DMS53 treated with DMSO at 0.1 percent for 48 hours (cell line): ENCODE measurements around the gene ARL1.
"Not testable (repeated sequence)": the region's sequence is repeated elsewhere in the genome, so short reads cannot be mapped to it uniquely, and the experiment has no call there.

Experiments used
- DNase-seq: peaks from one replicate; lab custom pipeline; 2025; ENCODE audit not compliant: unreplicated experiment; lab: John Stamatoyannopoulos, UW

The ARL1 gene

GRCh38 chr12:101407436-101408345 is at the start of gene ARL1:
Gene ARL1 (minus strand): TSS chr12:101407772. CDS start chr12:101407645, 127 bp downstream.
- peak; percentile 85 for DNase-seq

GRCh38 chr12:101455685-101456084 is 48.1 kb upstream of the ARL1 start:
- DNase-seq, result no peak

- DNase-seq, result no peak
These were observed 34.1 kb upstream of the ARL1 start for GRCh38 chr12:101441461-101442224.

- DNase-seq, result no peak
These were observed 31.7 kb upstream of the ARL1 start for GRCh38 chr12:101439236-101439635.

GRCh38 chr12:101436136-101436535 is 28.6 kb upstream of the ARL1 start:
- no peak for DNase-seq

GRCh38 chr12:101430456-101430855 is 22.9 kb upstream of the ARL1 start:
- DNase-seq, result no peak

- no peak for DNase-seq
These were observed 17.0 kb upstream of the ARL1 start for GRCh38 chr12:101424620-101425019.

GRCh38 chr12:101422066-101422465 is 14.5 kb upstream of the ARL1 start:
- DNase-seq, result not testable (repeated sequence)

GRCh38 chr12:101415228-101415627 is 7.7 kb upstream of the ARL1 start:
- DNase-seq, result no peak

GRCh38 chr12:101414533-101415119 is 7.1 kb upstream of the ARL1 start:
- peak; percentile 57 for DNase-seq

GRCh38 chr12:101410169-101410568 is 2.6 kb upstream of the ARL1 start:
- not testable (repeated sequence) for DNase-seq

- DNase-seq, result peak; percentile 49
These were observed 530 bp downstream of the ARL1 start for GRCh38 chr12:101407049-101407435.

GRCh38 chr12:101391181-101391580 is 16.4 kb downstream of the ARL1 start:
- DNase-seq, result not testable (repeated sequence)

GRCh38 chr12:101379149-101379548 is 28.4 kb downstream of the ARL1 start:
- no peak for DNase-seq

- no peak for DNase-seq
These were observed 32.0 kb downstream of the ARL1 start for GRCh38 chr12:101375573-101375972.

GRCh38 chr12:101372431-101372830 is 35.1 kb downstream of the ARL1 start:
- no peak for DNase-seq

- DNase-seq, result no peak
These were observed 39.6 kb downstream of the ARL1 start for GRCh38 chr12:101368016-101368415.

GRCh38 chr12:101361455-101361854 is 46.1 kb downstream of the ARL1 start:
- DNase-seq, result no peak

GRCh38 chr12:101356794-101357193 is 50.8 kb downstream of the ARL1 start:
- DNase-seq, result no peak

- no peak for DNase-seq
These were observed 55.9 kb downstream of the ARL1 start for GRCh38 chr12:101351682-101352081.

GRCh38 chr12:101343893-101344292 is 63.7 kb downstream of the ARL1 start:
- no peak for DNase-seq
